HG02840 (cell line): ENCODE results near the gene CD63.

Experiments
- ATAC-seq: cut with Tn5 transposase; IDR thresholded peaks from one replicate; pipeline ENCODE4 v1.9.1; 2021; ENCODE audit warnings: mild to moderate bottlenecking, moderate library complexity, moderate number of reproducible peaks; ENCODE audit not compliant: unreplicated experiment, low FRiP score

The CD63 gene

GRCh38 chr12:55723516-55724225, 5.1 kb downstream of the CD63 start:
- ATAC-seq, result no peak

GRCh38 chr12:55722948-55723347, 5.9 kb downstream of the CD63 start:
- ATAC-seq, result no peak

GRCh38 chr12:55721601-55722213, 7.1 kb downstream of the CD63 start:
- ATAC-seq, result no peak

- ATAC-seq, result no peak
Observed at GRCh38 chr12:55720894-55721444, 7.8 kb downstream of the CD63 start.

GRCh38 chr12:55720071-55720564, 8.7 kb downstream of the CD63 start, which contains the start of gene RDH5:
RDH5 (plus strand) TSS chr12:55720393; CDS start chr12:55721185, 792 bp downstream.
- no peak for ATAC-seq

GRCh38 chr12:55719371-55719770, 9.4 kb downstream of the CD63 start:
- ATAC-seq, result no peak

GRCh38 chr12:55718624-55719275, 10.1 kb downstream of the CD63 start:
- ATAC-seq, result no peak

GRCh38 chr12:55718015-55718414, 10.8 kb downstream of the CD63 start:
- ATAC-seq, result no peak

GRCh38 chr12:55717011-55718007, 11.5 kb downstream of the CD63 start:
- ATAC-seq, result no peak

- ATAC-seq, result no peak
Observed at GRCh38 chr12:55716582-55716957, 12.2 kb downstream of the CD63 start.

GRCh38 chr12:55715833-55716581, 12.8 kb downstream of the CD63 start, which contains the start of gene BLOC1S1:
BLOC1S1 (plus strand) TSS chr12:55716046; CDS start chr12:55716052, 6 bp downstream.
- ATAC-seq, result peak; percentile 80

GRCh38 chr12:55715169-55715764, 13.5 kb downstream of the CD63 start:
- no peak for ATAC-seq

- no peak for ATAC-seq
Observed at GRCh38 chr12:55713721-55714120, 15.1 kb downstream of the CD63 start.

- ATAC-seq, result no peak
Observed at GRCh38 chr12:55712700-55713415, 16.0 kb downstream of the CD63 start.

GRCh38 chr12:55711786-55712553, 16.8 kb downstream of the CD63 start:
- ATAC-seq, result no peak

GRCh38 chr12:55708695-55709233, 20.0 kb downstream of the CD63 start:
- ATAC-seq, result no peak
